ENCODE data around the gene CPLANE2.

Gene CPLANE2

GRCh38 chr1:16244650-16245285, 7.8 kb upstream of the CPLANE2 start:
- no peak for TF ChIP-seq CTCF (IDR thresholded peaks at IDR 0.05)
- peak overlapping the region; percentile 15 to 32 for H3K27ac ChIP-seq
- H3K4me3 ChIP-seq = no peak overlapping the region
- DNase-seq (ENCODE audit: low spot score) = no peak

GRCh38 chr1:16243936-16244649, 7.1 kb upstream of the CPLANE2 start:
- no peak for DNase-seq (ENCODE audit: low spot score)
- peak; percentile 67 for TF ChIP-seq CTCF (IDR thresholded peaks at IDR 0.05)
- peak overlapping the region; percentile 15 to 47 for H3K27ac ChIP-seq

GRCh38 chr1:16243215-16243610, 6.2 kb upstream of the CPLANE2 start:
- Histone ChIP-seq H3K27ac (no peak overlapping the region), H3K4me3 (no peak overlapping the region)
- peak; percentile 41 for DNase-seq (ENCODE audit: low spot score)
- TF ChIP-seq CTCF (IDR thresholded peaks at IDR 0.05) = no peak

More at GRCh38 chr1:16243936-16244649, 7.1 kb upstream of the CPLANE2 start:
- peak overlapping the region; percentile 19 for H3K4me3 ChIP-seq

GRCh38 chr1:16242556-16243214, 5.7 kb upstream of the CPLANE2 start:
- Histone ChIP-seq H3K4me3 (no peak overlapping the region), H3K27ac (no peak overlapping the region)
- TF ChIP-seq CTCF (IDR thresholded peaks at IDR 0.05) = no peak
- no peak for DNase-seq (ENCODE audit: low spot score)

- Histone ChIP-seq H3K4me3 (no peak overlapping the region), H3K27ac (no peak overlapping the region)
- TF ChIP-seq CTCF (IDR thresholded peaks at IDR 0.05) = no peak
- DNase-seq (ENCODE audit: low spot score) = no peak
Measured at GRCh38 chr1:16241221-16241708, 4.3 kb upstream of the CPLANE2 start.

GRCh38 chr1:16239972-16240491, 3.0 kb upstream of the CPLANE2 start:
- Histone ChIP-seq H3K4me3 (no peak overlapping the region), H3K27ac (no peak overlapping the region)
- no peak for DNase-seq (ENCODE audit: low spot score)
- no peak for TF ChIP-seq CTCF (IDR thresholded peaks at IDR 0.05)

Measured in coronary artery (tissue), 2 donors.